ENCODE data around the gene ARID5B. TPM values are rescaled to one million over a fixed set of nuclear protein-coding genes. Genes with fewer than 3 reads are reported as not detected.

ARID5B gene
- polyA plus RNA-seq, 1 of the 3 experiments (the other 2 are of a cell fraction) = 10.9 TPM

DNA sequence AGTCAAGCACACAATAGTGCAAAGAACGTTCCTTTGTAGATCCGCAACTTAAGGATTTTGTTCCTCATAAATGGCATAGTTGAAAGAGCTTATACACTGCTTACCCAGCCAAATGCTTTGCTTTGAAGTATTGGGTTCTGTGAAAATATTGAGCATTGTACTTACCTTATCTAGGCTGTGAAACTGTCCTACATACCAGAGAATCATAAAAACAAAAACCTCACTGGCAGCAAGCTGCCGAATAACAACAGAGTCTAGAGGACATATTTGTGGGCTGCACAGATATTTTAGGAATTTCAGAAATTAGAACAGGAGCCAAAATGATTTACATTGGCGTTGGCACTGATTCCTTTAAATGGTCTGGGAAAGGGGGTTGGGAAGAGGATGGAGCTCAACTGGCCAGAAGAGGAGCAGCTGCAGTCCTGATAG, 192.4 kb downstream of the ARID5B start (continued):
- TF ChIP-seq, protein P1, sequence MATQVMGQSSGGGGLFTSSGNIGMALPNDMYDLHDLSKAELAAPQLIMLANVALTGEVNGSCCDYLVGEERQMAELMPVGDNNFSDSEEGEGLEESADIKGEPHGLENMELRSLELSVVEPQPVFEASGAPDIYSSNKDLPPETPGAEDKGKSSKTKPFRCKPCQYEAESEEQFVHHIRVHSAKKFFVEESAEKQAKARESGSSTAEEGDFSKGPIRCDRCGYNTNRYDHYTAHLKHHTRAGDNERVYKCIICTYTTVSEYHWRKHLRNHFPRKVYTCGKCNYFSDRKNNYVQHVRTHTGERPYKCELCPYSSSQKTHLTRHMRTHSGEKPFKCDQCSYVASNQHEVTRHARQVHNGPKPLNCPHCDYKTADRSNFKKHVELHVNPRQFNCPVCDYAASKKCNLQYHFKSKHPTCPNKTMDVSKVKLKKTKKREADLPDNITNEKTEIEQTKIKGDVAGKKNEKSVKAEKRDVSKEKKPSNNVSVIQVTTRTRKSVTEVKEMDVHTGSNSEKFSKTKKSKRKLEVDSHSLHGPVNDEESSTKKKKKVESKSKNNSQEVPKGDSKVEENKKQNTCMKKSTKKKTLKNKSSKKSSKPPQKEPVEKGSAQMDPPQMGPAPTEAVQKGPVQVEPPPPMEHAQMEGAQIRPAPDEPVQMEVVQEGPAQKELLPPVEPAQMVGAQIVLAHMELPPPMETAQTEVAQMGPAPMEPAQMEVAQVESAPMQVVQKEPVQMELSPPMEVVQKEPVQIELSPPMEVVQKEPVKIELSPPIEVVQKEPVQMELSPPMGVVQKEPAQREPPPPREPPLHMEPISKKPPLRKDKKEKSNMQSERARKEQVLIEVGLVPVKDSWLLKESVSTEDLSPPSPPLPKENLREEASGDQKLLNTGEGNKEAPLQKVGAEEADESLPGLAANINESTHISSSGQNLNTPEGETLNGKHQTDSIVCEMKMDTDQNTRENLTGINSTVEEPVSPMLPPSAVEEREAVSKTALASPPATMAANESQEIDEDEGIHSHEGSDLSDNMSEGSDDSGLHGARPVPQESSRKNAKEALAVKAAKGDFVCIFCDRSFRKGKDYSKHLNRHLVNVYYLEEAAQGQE (IDR thresholded peaks at IDR 0.05; ENCODE audit: low read depth, low read length) = no peak
- TF ChIP-seq, protein P2, sequence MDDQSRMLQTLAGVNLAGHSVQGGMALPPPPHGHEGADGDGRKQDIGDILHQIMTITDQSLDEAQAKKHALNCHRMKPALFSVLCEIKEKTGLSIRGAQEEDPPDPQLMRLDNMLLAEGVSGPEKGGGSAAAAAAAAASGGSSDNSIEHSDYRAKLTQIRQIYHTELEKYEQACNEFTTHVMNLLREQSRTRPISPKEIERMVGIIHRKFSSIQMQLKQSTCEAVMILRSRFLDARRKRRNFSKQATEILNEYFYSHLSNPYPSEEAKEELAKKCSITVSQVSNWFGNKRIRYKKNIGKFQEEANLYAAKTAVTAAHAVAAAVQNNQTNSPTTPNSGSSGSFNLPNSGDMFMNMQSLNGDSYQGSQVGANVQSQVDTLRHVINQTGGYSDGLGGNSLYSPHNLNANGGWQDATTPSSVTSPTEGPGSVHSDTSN (IDR thresholded peaks at IDR 0.05) = peak; percentile 77
- TF ChIP-seq EZH2phosphoT487 (IDR thresholded peaks at IDR 0.05; ENCODE audit: borderline replicate concordance, low read depth) (no peak), POLR2AphosphoS5 (IDR thresholded peaks at IDR 0.05; ENCODE audit: low read depth, low read length) (peak; percentile 58; the same call in 1 of the 2 replicates), ELF1 (IDR thresholded peaks at IDR 0.05) (no peak), MEF2A (IDR thresholded peaks at IDR 0.05; ENCODE audit: borderline replicate concordance, low read depth) (peak; percentile 56; the same call in 1 of the 2 replicates), TAF1 (IDR thresholded peaks at IDR 0.05; ENCODE audit: borderline replicate concordance, low read depth, low read length) (no peak), GABPA (IDR thresholded peaks at IDR 0.05; ENCODE audit: low read depth) (no peak), NRF1 (IDR thresholded peaks at IDR 0.05; ENCODE audit: low read depth, low read length) (no peak), FOSL2 (IDR thresholded peaks at IDR 0.05; ENCODE audit: borderline replicate concordance, low read depth) (peak; percentile 19; the same call in 1 of the 2 replicates), YY1 (IDR thresholded peaks at IDR 0.05; ENCODE audit: low read depth) (no peak), TEAD4 (IDR thresholded peaks at IDR 0.05; ENCODE audit: borderline replicate concordance, insufficient read depth) (peak; percentile 88), FOXJ3 (CRISPR knock-in tag; IDR thresholded peaks at IDR 0.05) (no peak), TCF12 (IDR thresholded peaks at IDR 0.05) (peak; percentile 83), EP300 (IDR thresholded peaks at IDR 0.05; ENCODE audit: borderline replicate concordance in 1 of 2, low read depth in 1 of 2, low read length in 1 of 2) (peak in 1 of 2 experiments; percentile 72; a peak in 1 of 4 replicates), RAD21 (IDR thresholded peaks at IDR 0.05; ENCODE audit: low read length) (no peak), RXRA (IDR thresholded peaks at IDR 0.05; ENCODE audit: borderline replicate concordance, low read depth) (0 out of 2 replicates have a peak, but pooled peaks have one; percentile 21), SMC3 (IDR thresholded peaks at IDR 0.05; ENCODE audit: low read depth, low read length) (no peak), FOXM1 (IDR thresholded peaks at IDR 0.05; ENCODE audit: low read depth) (no peak), NFIC (IDR thresholded peaks at IDR 0.05; ENCODE audit: borderline replicate concordance) (peak; percentile 91), SIN3A (IDR thresholded peaks at IDR 0.05; ENCODE audit: borderline replicate concordance, low read depth, low read length) (no peak)
- TF ChIP-seq, protein P3, sequence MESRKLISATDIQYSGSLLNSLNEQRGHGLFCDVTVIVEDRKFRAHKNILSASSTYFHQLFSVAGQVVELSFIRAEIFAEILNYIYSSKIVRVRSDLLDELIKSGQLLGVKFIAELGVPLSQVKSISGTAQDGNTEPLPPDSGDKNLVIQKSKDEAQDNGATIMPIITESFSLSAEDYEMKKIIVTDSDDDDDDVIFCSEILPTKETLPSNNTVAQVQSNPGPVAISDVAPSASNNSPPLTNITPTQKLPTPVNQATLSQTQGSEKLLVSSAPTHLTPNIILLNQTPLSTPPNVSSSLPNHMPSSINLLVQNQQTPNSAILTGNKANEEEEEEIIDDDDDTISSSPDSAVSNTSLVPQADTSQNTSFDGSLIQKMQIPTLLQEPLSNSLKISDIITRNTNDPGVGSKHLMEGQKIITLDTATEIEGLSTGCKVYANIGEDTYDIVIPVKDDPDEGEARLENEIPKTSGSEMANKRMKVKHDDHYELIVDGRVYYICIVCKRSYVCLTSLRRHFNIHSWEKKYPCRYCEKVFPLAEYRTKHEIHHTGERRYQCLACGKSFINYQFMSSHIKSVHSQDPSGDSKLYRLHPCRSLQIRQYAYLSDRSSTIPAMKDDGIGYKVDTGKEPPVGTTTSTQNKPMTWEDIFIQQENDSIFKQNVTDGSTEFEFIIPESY (IDR thresholded peaks at IDR 0.05; ENCODE audit: borderline replicate concordance, low read depth) = no peak
- TF ChIP-seq, protein P4, sequence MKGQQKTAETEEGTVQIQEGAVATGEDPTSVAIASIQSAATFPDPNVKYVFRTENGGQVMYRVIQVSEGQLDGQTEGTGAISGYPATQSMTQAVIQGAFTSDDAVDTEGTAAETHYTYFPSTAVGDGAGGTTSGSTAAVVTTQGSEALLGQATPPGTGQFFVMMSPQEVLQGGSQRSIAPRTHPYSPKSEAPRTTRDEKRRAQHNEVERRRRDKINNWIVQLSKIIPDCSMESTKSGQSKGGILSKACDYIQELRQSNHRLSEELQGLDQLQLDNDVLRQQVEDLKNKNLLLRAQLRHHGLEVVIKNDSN (IDR thresholded peaks at IDR 0.05; ENCODE audit: borderline replicate concordance, low read depth) = no peak
- TF ChIP-seq, protein P5, sequence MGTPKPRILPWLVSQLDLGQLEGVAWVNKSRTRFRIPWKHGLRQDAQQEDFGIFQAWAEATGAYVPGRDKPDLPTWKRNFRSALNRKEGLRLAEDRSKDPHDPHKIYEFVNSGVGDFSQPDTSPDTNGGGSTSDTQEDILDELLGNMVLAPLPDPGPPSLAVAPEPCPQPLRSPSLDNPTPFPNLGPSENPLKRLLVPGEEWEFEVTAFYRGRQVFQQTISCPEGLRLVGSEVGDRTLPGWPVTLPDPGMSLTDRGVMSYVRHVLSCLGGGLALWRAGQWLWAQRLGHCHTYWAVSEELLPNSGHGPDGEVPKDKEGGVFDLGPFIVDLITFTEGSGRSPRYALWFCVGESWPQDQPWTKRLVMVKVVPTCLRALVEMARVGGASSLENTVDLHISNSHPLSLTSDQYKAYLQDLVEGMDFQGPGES (IDR thresholded peaks at IDR 0.05; ENCODE audit: low read depth, low read length) = no peak
- TF ChIP-seq, protein P6, sequence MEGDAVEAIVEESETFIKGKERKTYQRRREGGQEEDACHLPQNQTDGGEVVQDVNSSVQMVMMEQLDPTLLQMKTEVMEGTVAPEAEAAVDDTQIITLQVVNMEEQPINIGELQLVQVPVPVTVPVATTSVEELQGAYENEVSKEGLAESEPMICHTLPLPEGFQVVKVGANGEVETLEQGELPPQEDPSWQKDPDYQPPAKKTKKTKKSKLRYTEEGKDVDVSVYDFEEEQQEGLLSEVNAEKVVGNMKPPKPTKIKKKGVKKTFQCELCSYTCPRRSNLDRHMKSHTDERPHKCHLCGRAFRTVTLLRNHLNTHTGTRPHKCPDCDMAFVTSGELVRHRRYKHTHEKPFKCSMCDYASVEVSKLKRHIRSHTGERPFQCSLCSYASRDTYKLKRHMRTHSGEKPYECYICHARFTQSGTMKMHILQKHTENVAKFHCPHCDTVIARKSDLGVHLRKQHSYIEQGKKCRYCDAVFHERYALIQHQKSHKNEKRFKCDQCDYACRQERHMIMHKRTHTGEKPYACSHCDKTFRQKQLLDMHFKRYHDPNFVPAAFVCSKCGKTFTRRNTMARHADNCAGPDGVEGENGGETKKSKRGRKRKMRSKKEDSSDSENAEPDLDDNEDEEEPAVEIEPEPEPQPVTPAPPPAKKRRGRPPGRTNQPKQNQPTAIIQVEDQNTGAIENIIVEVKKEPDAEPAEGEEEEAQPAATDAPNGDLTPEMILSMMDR (IDR thresholded peaks at IDR 0.05) = no peak
